MM.1S (cell line): ENCODE results near the gene ITPRID1.

Source experiments
- DNase-seq: peaks from one replicate; pipeline ENCODE4 v3.0.0-alpha.2; 2015
- H2AFZ ChIP-seq: fragments of 300-600 bp; sonication (generic); 2 replicates; pipeline ENCODE4 v1.6.0; 2016; ENCODE audit warnings: antibody characterized with exemption, low read length
- H3F3A ChIP-seq: fragments of 300-600 bp; sonication (generic); 2 replicates; pipeline ENCODE4 v1.6.1; 2016; ENCODE audit warnings: mild to moderate bottlenecking, antibody characterized with exemption, low read length, moderate library complexity, mixed read lengths; ENCODE audit not compliant: insufficient read depth
- H3K27ac ChIP-seq: fragments of 300-600 bp; sonication (generic); 2 replicates; pipeline ENCODE4 v1.5.1; 2016; ENCODE audit warnings: mild to moderate bottlenecking, low read length
- H3K27me3 ChIP-seq: fragments of 300-600 bp; sonication (generic); replicated peaks from 2 replicates; pipeline ENCODE4 v1.6.0; 2016; ENCODE audit warnings: low read length; ENCODE audit not compliant: insufficient read depth
- H3K36me3 ChIP-seq: fragments of 300-600 bp; sonication (generic); replicated peaks from 2 replicates; pipeline ENCODE4 v1.6.1; 2016; ENCODE audit warnings: mild to moderate bottlenecking, low read length, mixed read lengths; ENCODE audit not compliant: insufficient read depth
- H3K4me1 ChIP-seq: fragments of 300-600 bp; sonication (generic); 2 replicates; pipeline ENCODE4 v1.6.1; 2016; ENCODE audit warnings: low read length, mixed read lengths
- H3K4me2 ChIP-seq: fragments of 300-600 bp; sonication (generic); 2 replicates; pipeline ENCODE4 v1.6.0; 2016; ENCODE audit warnings: low read depth, low read length
- H3K4me3 ChIP-seq: fragments of 300-600 bp; sonication (generic); 2 replicates; pipeline ENCODE4 v1.5.1; 2016; ENCODE audit warnings: low read length, mixed read lengths
- H3K79me2 ChIP-seq: fragments of 300-600 bp; sonication (generic); 2 replicates; pipeline ENCODE4 v1.6.1; 2016; ENCODE audit warnings: mixed run types, low read length, mixed read lengths
- H3K9ac ChIP-seq: fragments of 300-600 bp; sonication (generic); 2 replicates; pipeline ENCODE4 v1.6.1; 2016; ENCODE audit warnings: low read length, mixed read lengths
- H3K9me2 ChIP-seq: fragments of 300-600 bp; sonication (generic); replicated peaks from 2 replicates; pipeline ENCODE4 v1.6.1; 2016; ENCODE audit warnings: mild to moderate bottlenecking, low read length, mixed read lengths; ENCODE audit not compliant: insufficient read depth
- H3K9me3 ChIP-seq: fragments of 300-600 bp; sonication (generic); replicated peaks from 2 replicates; pipeline ENCODE4 v1.6.1; 2016; ENCODE audit warnings: mild to moderate bottlenecking, low read length, mixed read lengths; ENCODE audit not compliant: insufficient read depth
- H4K20me1 ChIP-seq: fragments of 300-600 bp; sonication (generic); 2 replicates; pipeline ENCODE4 v1.6.1; 2016; ENCODE audit warnings: mild to moderate bottlenecking, low read length, moderate library complexity, mixed read lengths; ENCODE audit not compliant: insufficient read depth
- EZH2 ChIP-seq: fragments of 300-600 bp; sonication (generic); optimal IDR thresholded peaks from 2 replicates; pipeline ENCODE3; 2017; ENCODE audit warnings: low read depth, mild to moderate bottlenecking, antibody characterized with exemption, low read length, mixed read lengths
- EZH2phosphoT487 ChIP-seq: fragments of 300-600 bp; sonication (generic); IDR thresholded peaks from 2 replicates; pipeline ENCODE4 v1.6.1; 2018; ENCODE audit warnings: antibody characterized with exemption, low read length
- TF ChIP-seq, protein P1 (sequence below): fragments of 300-600 bp; sonication (generic); IDR thresholded peaks from 2 replicates; pipeline ENCODE4 v1.5.1; 2016; ENCODE audit warnings: antibody characterized with exemption, low read length, mixed read lengths

Gene ITPRID1

GRCh38 chr7:31688372-31688771, 174.5 kb downstream of the ITPRID1 start:
- Histone ChIP-seq H3K4me1 (no peaks in the 10 kb centered on the region), H3K27me3 (no peaks in the 10 kb centered on the region), H3K9ac (no peak overlapping the region)

DNA sequence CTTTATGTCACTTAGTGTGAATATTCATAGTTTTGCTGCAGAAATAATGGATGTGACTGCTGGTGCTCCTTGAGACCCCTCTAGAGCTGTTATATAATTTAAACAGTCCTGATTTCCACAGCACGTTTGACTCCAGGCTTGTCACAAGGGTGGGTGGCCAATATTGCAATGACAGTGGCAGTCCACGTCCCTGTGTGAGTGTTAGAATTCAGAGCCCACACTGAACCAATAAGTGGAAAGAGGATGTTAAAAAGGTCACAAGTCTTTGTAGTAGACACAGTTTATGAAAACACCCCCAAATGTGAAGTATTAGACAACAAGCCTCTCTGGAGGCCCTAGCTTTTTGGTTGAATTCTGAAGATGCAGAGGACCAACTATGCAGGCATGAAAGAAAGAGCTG, 175.1 kb downstream of the ITPRID1 start:
- no peak overlapping the region for H3K4me2 ChIP-seq
- H4K20me1 ChIP-seq: no peaks in the 10 kb centered on the region
- TF ChIP-seq, protein P1, sequence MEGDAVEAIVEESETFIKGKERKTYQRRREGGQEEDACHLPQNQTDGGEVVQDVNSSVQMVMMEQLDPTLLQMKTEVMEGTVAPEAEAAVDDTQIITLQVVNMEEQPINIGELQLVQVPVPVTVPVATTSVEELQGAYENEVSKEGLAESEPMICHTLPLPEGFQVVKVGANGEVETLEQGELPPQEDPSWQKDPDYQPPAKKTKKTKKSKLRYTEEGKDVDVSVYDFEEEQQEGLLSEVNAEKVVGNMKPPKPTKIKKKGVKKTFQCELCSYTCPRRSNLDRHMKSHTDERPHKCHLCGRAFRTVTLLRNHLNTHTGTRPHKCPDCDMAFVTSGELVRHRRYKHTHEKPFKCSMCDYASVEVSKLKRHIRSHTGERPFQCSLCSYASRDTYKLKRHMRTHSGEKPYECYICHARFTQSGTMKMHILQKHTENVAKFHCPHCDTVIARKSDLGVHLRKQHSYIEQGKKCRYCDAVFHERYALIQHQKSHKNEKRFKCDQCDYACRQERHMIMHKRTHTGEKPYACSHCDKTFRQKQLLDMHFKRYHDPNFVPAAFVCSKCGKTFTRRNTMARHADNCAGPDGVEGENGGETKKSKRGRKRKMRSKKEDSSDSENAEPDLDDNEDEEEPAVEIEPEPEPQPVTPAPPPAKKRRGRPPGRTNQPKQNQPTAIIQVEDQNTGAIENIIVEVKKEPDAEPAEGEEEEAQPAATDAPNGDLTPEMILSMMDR: no peak
- TF ChIP-seq EZH2phosphoT487 (no peak), EZH2 (no peak)
- no peak overlapping the region for H3K4me3 ChIP-seq
- H3K9ac ChIP-seq: no peak overlapping the region
- H3K9me2 ChIP-seq: no peaks in the 10 kb centered on the region
- H2AFZ ChIP-seq: no peak overlapping the region
- H3K79me2 ChIP-seq: no peaks in the 10 kb centered on the region
- no peaks in the 10 kb centered on the region for H3K9me3 ChIP-seq
- no peak for DNase-seq
- H3K36me3 ChIP-seq: no peaks in the 10 kb centered on the region
- H3K27ac ChIP-seq: no peak overlapping the region
- H3K4me1 ChIP-seq: no peaks in the 10 kb centered on the region
- H3K27me3 ChIP-seq: no peaks in the 10 kb centered on the region
- no peaks in the 10 kb centered on the region for H3F3A ChIP-seq

More at GRCh38 chr7:31688372-31688771, 174.5 kb downstream of the ITPRID1 start:
- Histone ChIP-seq H3K36me3 (no peaks in the 10 kb centered on the region), H3K79me2 (no peaks in the 10 kb centered on the region), H3K9me2 (no peaks in the 10 kb centered on the region), H3K27ac (no peak overlapping the region), H3K9me3 (no peaks in the 10 kb centered on the region), H3K4me2 (no peak overlapping the region), H2AFZ (no peak overlapping the region), H4K20me1 (no peaks in the 10 kb centered on the region), H3K4me3 (no peak overlapping the region), H3F3A (no peaks in the 10 kb centered on the region)
- TF ChIP-seq EZH2 (no peak), EZH2phosphoT487 (no peak)
- TF ChIP-seq, protein P1: no peak
- no peak for DNase-seq

DNA sequence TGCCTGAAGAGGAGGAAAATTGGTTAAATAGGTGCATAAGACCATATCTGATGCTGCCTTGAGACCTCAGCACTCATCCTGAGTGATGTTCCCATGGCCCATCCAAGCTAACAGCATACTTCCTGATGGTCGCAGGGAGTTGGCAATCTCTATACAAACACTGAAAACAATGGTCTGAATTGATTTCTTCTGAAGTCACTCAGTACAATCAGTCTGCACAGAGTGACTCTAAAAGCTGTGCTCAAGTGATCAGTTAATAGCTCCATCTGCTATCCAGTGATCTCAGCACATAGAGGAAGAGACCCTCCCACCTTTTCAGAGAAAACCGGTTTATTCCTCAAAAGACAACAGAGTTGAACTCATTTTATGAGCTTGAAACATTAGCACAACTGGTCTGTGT, 177.0 kb downstream of the ITPRID1 start:
- no peaks in the 10 kb centered on the region for H3K36me3 ChIP-seq
- no peaks in the 10 kb centered on the region for H3K9me3 ChIP-seq
- no peaks in the 10 kb centered on the region for H3K4me1 ChIP-seq
- H3F3A ChIP-seq: no peaks in the 10 kb centered on the region
- TF ChIP-seq EZH2phosphoT487 (no peak), EZH2 (no peak)
- TF ChIP-seq, protein P1: no peak
- no peaks in the 10 kb centered on the region for H3K27me3 ChIP-seq
- no peak overlapping the region for H2AFZ ChIP-seq
- H4K20me1 ChIP-seq: no peaks in the 10 kb centered on the region
- no peak overlapping the region for H3K9ac ChIP-seq
- no peak overlapping the region for H3K4me2 ChIP-seq
- H3K9me2 ChIP-seq: no peaks in the 10 kb centered on the region
- no peak for DNase-seq
- H3K79me2 ChIP-seq: no peaks in the 10 kb centered on the region
- H3K4me3 ChIP-seq: no peak overlapping the region
- H3K27ac ChIP-seq: no peak overlapping the region
